Measurements from ENCODE around the gene CHCHD10. TPM values are rescaled to one million over a fixed set of nuclear protein-coding genes. Genes with fewer than 3 reads are reported as not detected.

CHCHD10 gene
- 122 and 126 TPM in 2 replicates for total RNA-seq

- no peaks in the 10 kb centered on the region for H3K9me3 Mint-ChIP-seq
- H3K4me3 Mint-ChIP-seq: peak within 1 kb of the TSS; percentile 87
- H3K27me3 Mint-ChIP-seq: peaks cover 2% of the 10 kb centered on the region
- H3K36me3 Mint-ChIP-seq (ENCODE audit: low read depth): peaks cover 5% of the 10 kb centered on the region
- DNase-seq: peak; percentile 95
- intact Hi-C loops (cut with micrococcal nuclease): loop anchor here (1.0 to 2.0 kb wide), 3 partner anchors 19 to 126 kb away; partner anchors contain the start of genes DERL3 and MIF
- peak within 1 kb of the TSS; percentile 79 for H3K27ac Mint-ChIP-seq
- H3K4me1 Mint-ChIP-seq: peaks cover 34% of the 10 kb centered on the region
Observed at GRCh38 chr22:23767673-23768548, at the start of gene CHCHD10. Gene CHCHD10, minus strand, starts transcription at chr22:23767972. Its CDS starts 98 bp downstream, at chr22:23767874.

- no peak for DNase-seq
- intact Hi-C loops (cut with micrococcal nuclease): no loop called here
- Mint-ChIP-seq H3K4me1 (peaks cover 18% of the 10 kb centered on the region), H3K36me3 (ENCODE audit: low read depth) (peaks cover 56% of the 10 kb centered on the region), H3K9me3 (no peaks in the 10 kb centered on the region), H3K4me3 (no peak overlapping the region), H3K27me3 (no peaks in the 10 kb centered on the region), H3K27ac (no peak overlapping the region)
Observed at GRCh38 chr22:23817146-23817545, 49.4 kb upstream of the CHCHD10 start.

GRCh38 chr22:23816156-23816976 is 48.6 kb upstream of the CHCHD10 start:
- Mint-ChIP-seq H3K27ac (no peak overlapping the region), H3K4me1 (peaks cover 17% of the 10 kb centered on the region), H3K27me3 (no peaks in the 10 kb centered on the region), H3K36me3 (ENCODE audit: low read depth) (peaks cover 60% of the 10 kb centered on the region), H3K9me3 (no peaks in the 10 kb centered on the region), H3K4me3 (no peak overlapping the region)
- no peak for DNase-seq
- intact Hi-C loops (cut with micrococcal nuclease): no loop called here

- Mint-ChIP-seq H3K27me3 (no peaks in the 10 kb centered on the region), H3K36me3 (ENCODE audit: low read depth) (peaks cover 57% of the 10 kb centered on the region), H3K4me3 (no peak overlapping the region), H3K27ac (no peak overlapping the region), H3K4me1 (peaks cover 12% of the 10 kb centered on the region), H3K9me3 (no peaks in the 10 kb centered on the region)
- DNase-seq: no peak
- intact Hi-C loops (cut with micrococcal nuclease): no loop called here
Observed at GRCh38 chr22:23815541-23816155, 47.9 kb upstream of the CHCHD10 start.

- intact Hi-C loops (cut with micrococcal nuclease): no loop called here
- H3K9me3 Mint-ChIP-seq: no peaks in the 10 kb centered on the region
- DNase-seq: no peak
- peaks cover 40% of the 10 kb centered on the region for H3K36me3 Mint-ChIP-seq (ENCODE audit: low read depth)
- peaks cover 2% of the 10 kb centered on the region for H3K4me1 Mint-ChIP-seq
- H3K4me3 Mint-ChIP-seq: no peak overlapping the region
- H3K27me3 Mint-ChIP-seq: no peaks in the 10 kb centered on the region
- H3K27ac Mint-ChIP-seq: no peak overlapping the region
Observed at GRCh38 chr22:23812378-23812777, 44.6 kb upstream of the CHCHD10 start.

GRCh38 chr22:23806837-23807236 is 39.1 kb upstream of the CHCHD10 start:
- Mint-ChIP-seq H3K9me3 (no peaks in the 10 kb centered on the region), H3K4me1 (no peaks in the 10 kb centered on the region), H3K36me3 (ENCODE audit: low read depth) (peaks cover 50% of the 10 kb centered on the region), H3K4me3 (no peak overlapping the region), H3K27ac (no peak overlapping the region), H3K27me3 (no peaks in the 10 kb centered on the region)
- intact Hi-C loops (cut with micrococcal nuclease): no loop called here
- DNase-seq: no peak

- no peak for DNase-seq
- H3K27me3 Mint-ChIP-seq: no peaks in the 10 kb centered on the region
- H3K27ac Mint-ChIP-seq: no peak overlapping the region
Observed at GRCh38 chr22:23804781-23805291, 37.1 kb upstream of the CHCHD10 start.

GRCh38 chr22:23803001-23803819 is 35.4 kb upstream of the CHCHD10 start:
- H3K36me3 Mint-ChIP-seq (ENCODE audit: low read depth): peaks cover 61% of the 10 kb centered on the region

More at GRCh38 chr22:23804781-23805291, 37.1 kb upstream of the CHCHD10 start:
- H3K4me1 Mint-ChIP-seq: no peaks in the 10 kb centered on the region
- intact Hi-C loops (cut with micrococcal nuclease): no loop called here
- H3K4me3 Mint-ChIP-seq: no peak overlapping the region
- H3K36me3 Mint-ChIP-seq (ENCODE audit: low read depth): peaks cover 54% of the 10 kb centered on the region
- no peaks in the 10 kb centered on the region for H3K9me3 Mint-ChIP-seq

GRCh38 chr22:23801886-23802377 is 34.2 kb upstream of the CHCHD10 start:
- Mint-ChIP-seq H3K27ac (no peak overlapping the region), H3K4me1 (no peaks in the 10 kb centered on the region), H3K4me3 (no peak overlapping the region), H3K36me3 (ENCODE audit: low read depth) (peaks cover 62% of the 10 kb centered on the region), H3K9me3 (no peaks in the 10 kb centered on the region), H3K27me3 (no peaks in the 10 kb centered on the region)
- intact Hi-C loops (cut with micrococcal nuclease): no loop called here
- no peak for DNase-seq

More at GRCh38 chr22:23803001-23803819, 35.4 kb upstream of the CHCHD10 start:
- Mint-ChIP-seq H3K4me1 (no peaks in the 10 kb centered on the region), H3K27me3 (no peaks in the 10 kb centered on the region), H3K9me3 (no peaks in the 10 kb centered on the region), H3K27ac (no peak overlapping the region), H3K4me3 (no peak overlapping the region)
- no peak for DNase-seq
- intact Hi-C loops (cut with micrococcal nuclease): no loop called here

GRCh38 chr22:23801238-23801821 is 33.6 kb upstream of the CHCHD10 start:
- intact Hi-C loops (cut with micrococcal nuclease): no loop called here
- Mint-ChIP-seq H3K27ac (peak overlapping the region; percentile 35), H3K4me1 (no peaks in the 10 kb centered on the region), H3K4me3 (no peak overlapping the region), H3K9me3 (no peaks in the 10 kb centered on the region), H3K36me3 (ENCODE audit: low read depth) (peaks cover 64% of the 10 kb centered on the region), H3K27me3 (no peaks in the 10 kb centered on the region)
- DNase-seq: no peak

- DNase-seq: no peak
- no peaks in the 10 kb centered on the region for H3K4me1 Mint-ChIP-seq
- H3K27me3 Mint-ChIP-seq: no peaks in the 10 kb centered on the region
- H3K27ac Mint-ChIP-seq: peak overlapping the region; percentile 35
- H3K4me3 Mint-ChIP-seq: no peak overlapping the region
- H3K9me3 Mint-ChIP-seq: no peaks in the 10 kb centered on the region
- intact Hi-C loops (cut with micrococcal nuclease): no loop called here
- H3K36me3 Mint-ChIP-seq (ENCODE audit: low read depth): peaks cover 62% of the 10 kb centered on the region
Observed at GRCh38 chr22:23800297-23801237, 32.8 kb upstream of the CHCHD10 start.

GRCh38 chr22:23796461-23796860 is 28.7 kb upstream of the CHCHD10 start:
- no peak overlapping the region for H3K4me3 Mint-ChIP-seq
- H3K9me3 Mint-ChIP-seq: no peaks in the 10 kb centered on the region
- DNase-seq: no peak
- H3K4me1 Mint-ChIP-seq: peaks cover 9% of the 10 kb centered on the region
- H3K27ac Mint-ChIP-seq: no peak overlapping the region
- intact Hi-C loops (cut with micrococcal nuclease): no loop called here
- peaks cover 52% of the 10 kb centered on the region for H3K36me3 Mint-ChIP-seq (ENCODE audit: low read depth)
- H3K27me3 Mint-ChIP-seq: no peaks in the 10 kb centered on the region
